ENCODE results near the gene ZNF341. TPM values are rescaled to one million over a fixed set of nuclear protein-coding genes. Genes with fewer than 3 reads are reported as not detected.

Gene ZNF341
- total and polyA plus RNA-seq, 9 of the 15 experiments (the other 6 are each of a cell fraction or from before 2014, with no cell fraction given) = 0.08 to 2.6 (median 1.0) TPM

DNA sequence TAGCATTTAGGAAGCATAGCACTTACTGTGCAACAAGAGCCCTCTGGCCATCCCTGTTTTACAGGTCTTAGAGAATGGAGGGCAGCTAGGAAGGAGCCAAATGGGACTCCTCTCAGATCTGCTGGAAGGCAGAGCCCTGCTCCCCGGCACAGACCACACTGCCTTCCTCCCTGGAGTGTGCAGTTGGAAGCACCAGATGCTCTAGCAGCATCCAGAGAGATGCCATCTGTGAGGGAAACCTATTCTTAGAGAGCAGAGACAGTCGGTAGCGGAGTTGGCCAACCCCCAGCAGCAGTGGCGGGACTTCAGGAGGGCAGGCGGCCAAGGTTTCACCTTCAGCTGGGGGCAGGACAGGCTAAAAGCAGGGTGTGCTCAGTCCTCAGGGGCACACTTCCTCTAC lies 28.9 kb upstream of the ZNF341 start:
- in situ Hi-C loops (cut with MboI) = no loop called here
- Histone ChIP-seq H3K36me3 (ENCODE audit: control insufficient read depth, insufficient read depth, low read length) (peaks cover 13% of the 10 kb centered on the region; the same call in 2 of the 3 replicates), H3K4me2 (ENCODE audit: insufficient read depth, low read length) (no peak overlapping the region), H3K79me2 (ENCODE audit: control insufficient read depth, insufficient read depth, low read length) (no peaks in the 10 kb centered on the region), H3K9me1 (ENCODE audit: control insufficient read depth, insufficient read depth, low read length) (peaks cover 4% of the 10 kb centered on the region), H3K9me3 (replicated peaks; ENCODE audit: control insufficient read depth, insufficient read depth, low read depth, low read length) (no peaks in the 10 kb centered on the region), H3K27ac (ENCODE audit: extremely low read depth, low read depth, low read length) (no peak overlapping the region), H3K27me3 (ENCODE audit: control insufficient read depth in 2 of 2, insufficient read depth in 2 of 2, low read length in 2 of 2) (no peaks in the 10 kb centered on the region; a peak in 1 of 5 replicates), H3K4me3 (no peak overlapping the region), H4K20me1 (replicated peaks; ENCODE audit: control insufficient read depth, insufficient read depth, low read length) (no peaks in the 10 kb centered on the region), H3K9ac (ENCODE audit: insufficient read depth in 1 of 2, low read depth in 2 of 2, low read length in 2 of 2) (no peak overlapping the region), H3K4me1 (replicated peaks in 1 of 2; ENCODE audit: control insufficient read depth in 2 of 2, insufficient read depth in 2 of 2, low read length in 2 of 2) (no peaks in the 10 kb centered on the region; a peak in 1 of 5 replicates), H2AFZ (ENCODE audit: low read depth, low read length) (no peak overlapping the region)
- intact Hi-C loops (cut with micrococcal nuclease) = no loop called here
- ChIA-PET POLR2A (interaction anchor here (0.8 kb wide), 1 partner anchor 9 kb away, joined by 3 read pairs; no protein-coding TSS in a partner anchor), CTCF (ENCODE audit: low intra/inter-chr PET ratio) (no interaction called here)
- ATAC-seq = no peak; the same call in 2 of the 3 replicates
- WGBS (ENCODE audit: insufficient coverage, low coverage, missing lambda C conversion rate) = 61% methylated on average over 5 of the region's 5 CpGs
- FAIRE-seq = no peak
- TF ChIP-seq FOXJ3 (CRISPR knock-in tag; IDR thresholded peaks at IDR 0.05) (no peak), NR2F6 (CRISPR knock-in tag; IDR thresholded peaks at IDR 0.05) (no peak)
- TF ChIP-seq, protein P1, sequence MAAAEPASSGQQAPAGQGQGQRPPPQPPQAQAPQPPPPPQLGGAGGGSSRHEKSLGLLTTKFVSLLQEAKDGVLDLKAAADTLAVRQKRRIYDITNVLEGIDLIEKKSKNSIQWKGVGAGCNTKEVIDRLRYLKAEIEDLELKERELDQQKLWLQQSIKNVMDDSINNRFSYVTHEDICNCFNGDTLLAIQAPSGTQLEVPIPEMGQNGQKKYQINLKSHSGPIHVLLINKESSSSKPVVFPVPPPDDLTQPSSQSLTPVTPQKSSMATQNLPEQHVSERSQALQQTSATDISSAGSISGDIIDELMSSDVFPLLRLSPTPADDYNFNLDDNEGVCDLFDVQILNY (CRISPR knock-in tag; IDR thresholded peaks at IDR 0.05) = no peak
- TF ChIP-seq, protein P2, sequence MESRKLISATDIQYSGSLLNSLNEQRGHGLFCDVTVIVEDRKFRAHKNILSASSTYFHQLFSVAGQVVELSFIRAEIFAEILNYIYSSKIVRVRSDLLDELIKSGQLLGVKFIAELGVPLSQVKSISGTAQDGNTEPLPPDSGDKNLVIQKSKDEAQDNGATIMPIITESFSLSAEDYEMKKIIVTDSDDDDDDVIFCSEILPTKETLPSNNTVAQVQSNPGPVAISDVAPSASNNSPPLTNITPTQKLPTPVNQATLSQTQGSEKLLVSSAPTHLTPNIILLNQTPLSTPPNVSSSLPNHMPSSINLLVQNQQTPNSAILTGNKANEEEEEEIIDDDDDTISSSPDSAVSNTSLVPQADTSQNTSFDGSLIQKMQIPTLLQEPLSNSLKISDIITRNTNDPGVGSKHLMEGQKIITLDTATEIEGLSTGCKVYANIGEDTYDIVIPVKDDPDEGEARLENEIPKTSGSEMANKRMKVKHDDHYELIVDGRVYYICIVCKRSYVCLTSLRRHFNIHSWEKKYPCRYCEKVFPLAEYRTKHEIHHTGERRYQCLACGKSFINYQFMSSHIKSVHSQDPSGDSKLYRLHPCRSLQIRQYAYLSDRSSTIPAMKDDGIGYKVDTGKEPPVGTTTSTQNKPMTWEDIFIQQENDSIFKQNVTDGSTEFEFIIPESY (CRISPR knock-in tag; IDR thresholded peaks at IDR 0.05) = 0 out of 2 replicates have a peak, but pooled peaks have one; percentile 57
- TF ChIP-seq, protein P3, sequence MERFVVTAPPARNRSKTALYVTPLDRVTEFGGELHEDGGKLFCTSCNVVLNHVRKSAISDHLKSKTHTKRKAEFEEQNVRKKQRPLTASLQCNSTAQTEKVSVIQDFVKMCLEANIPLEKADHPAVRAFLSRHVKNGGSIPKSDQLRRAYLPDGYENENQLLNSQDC (CRISPR knock-in tag; IDR thresholded peaks at IDR 0.05) = no peak
- no TSS peak for BruUV-seq (replicated peaks)
- DNase-seq (ENCODE audit: extremely low read depth in 1 of 4, low spot score in 3 of 4) = no peak

All from K562 (cell line).